GM19467 (cell line): Measurements from ENCODE around the gene HIPK2.

Experiments
- ATAC-seq: cut with Tn5 transposase; IDR thresholded peaks from one replicate; pipeline ENCODE4 v1.9.1; 2021; ENCODE audit warnings: mild to moderate bottlenecking, moderate library complexity; ENCODE audit not compliant: unreplicated experiment

The HIPK2 gene

DNA sequence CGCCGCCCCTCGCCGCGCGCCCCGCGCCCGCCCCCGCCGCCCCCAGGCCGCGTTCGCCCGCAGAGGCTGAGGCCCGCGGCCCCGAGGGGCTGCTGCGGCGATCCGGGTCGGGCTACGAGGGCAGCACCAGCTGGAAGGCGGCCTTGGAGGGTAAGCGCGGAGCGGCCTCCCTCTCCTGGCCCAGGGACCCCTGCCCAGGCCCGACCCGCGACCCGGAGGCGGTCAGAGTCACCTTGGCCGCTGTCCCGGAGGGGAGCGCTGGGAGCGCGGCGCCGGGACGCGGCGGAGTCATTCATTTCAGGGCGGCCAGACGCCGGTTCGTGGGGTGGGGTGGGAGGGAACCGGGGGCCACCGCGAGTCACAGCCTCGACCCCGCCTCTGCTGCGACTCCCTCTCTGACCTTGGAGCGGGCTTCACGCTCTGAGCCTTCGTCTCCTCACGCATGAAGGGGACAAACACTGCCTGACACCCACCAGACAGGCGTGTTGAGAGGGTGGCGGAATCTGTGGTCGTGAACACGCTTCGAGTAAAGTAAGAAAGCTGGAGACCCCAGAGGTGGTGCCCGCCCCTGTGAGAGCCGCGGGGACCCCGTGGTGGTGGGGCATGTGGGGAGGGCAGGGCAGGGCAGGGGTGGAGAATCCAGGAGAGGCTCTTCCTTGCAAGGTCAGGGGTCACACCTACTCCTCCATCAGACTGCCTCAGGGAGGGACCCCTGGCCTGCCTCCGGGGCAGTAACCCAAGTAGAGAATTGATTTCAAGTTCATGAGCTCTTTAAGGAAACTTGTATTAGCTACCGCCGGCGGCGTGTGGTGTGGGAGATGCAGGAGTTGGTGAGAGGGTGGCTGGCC, 253.6 kb downstream of the HIPK2 start:
- no peak for ATAC-seq

DNA sequence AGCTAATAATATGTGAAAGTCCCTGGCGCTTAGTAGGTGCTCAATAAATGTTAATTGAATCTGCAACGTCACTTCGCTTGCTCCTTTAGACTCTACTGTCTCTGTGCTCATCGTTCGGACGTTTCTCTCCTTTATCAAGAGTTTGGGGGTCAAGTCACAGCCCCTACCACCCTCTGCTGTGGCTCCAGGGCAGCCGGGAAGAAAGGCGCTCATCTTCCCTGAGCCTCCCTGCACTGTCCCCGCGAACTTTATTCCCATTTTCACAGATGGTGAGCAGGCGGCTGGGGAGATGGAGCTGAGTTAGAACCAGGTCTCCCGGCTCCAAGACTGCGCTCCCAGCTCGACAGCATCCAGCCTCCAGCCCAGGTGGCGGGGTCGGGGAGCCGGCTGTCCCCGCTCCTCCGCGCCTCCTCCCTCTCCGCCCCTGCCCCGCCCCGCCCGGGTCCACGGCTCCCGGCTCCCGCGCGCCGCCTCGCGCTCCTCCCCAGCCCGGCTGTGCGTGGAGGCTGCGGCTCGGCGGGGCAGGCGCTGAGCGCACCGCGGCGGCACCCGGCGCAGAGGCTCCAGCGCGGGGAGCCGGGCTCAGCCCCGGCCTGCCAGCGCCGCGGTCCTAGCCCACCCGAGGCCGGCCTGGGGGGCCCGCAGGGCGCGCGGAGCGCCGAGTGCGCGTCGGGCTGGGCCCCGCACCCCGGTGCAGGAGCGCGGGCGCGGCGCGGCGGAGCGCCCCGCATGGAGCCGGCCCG, 254.4 kb downstream of the HIPK2 start, which contains the start of gene CLEC2L:
Gene CLEC2L (plus strand): TSS at position 487 of the 743 bp plus-strand sequence. CDS start 243 bp downstream, at position 730.
- no peak for ATAC-seq

GRCh38 chr7:139522830-139523198, 255.0 kb downstream of the HIPK2 start:
- ATAC-seq = no peak

- no peak for ATAC-seq
These were observed 256.4 kb downstream of the HIPK2 start for GRCh38 chr7:139521439-139521838.

DNA sequence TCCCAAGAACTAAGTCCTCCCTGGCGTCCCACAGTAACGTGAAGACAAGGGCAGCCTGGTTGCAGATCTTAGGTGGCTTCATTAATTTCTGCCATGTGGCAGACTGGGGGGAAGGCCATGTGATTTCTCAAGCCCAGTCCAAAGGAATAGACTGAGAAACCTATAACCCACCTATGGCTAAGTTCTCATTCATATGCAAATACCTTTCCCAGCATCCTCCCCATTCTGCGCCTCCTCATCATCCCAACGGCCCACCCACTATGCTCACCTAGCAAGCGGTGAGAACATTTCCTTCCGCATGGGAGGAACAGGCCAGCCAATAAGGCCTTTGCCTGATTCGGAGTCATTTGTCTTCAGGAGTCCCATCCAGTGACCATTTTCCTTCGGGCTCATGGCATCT, 262.5 kb downstream of the HIPK2 start:
- no peak for ATAC-seq
